ENCODE measurements around the gene GET4.

Gene GET4

DNA sequence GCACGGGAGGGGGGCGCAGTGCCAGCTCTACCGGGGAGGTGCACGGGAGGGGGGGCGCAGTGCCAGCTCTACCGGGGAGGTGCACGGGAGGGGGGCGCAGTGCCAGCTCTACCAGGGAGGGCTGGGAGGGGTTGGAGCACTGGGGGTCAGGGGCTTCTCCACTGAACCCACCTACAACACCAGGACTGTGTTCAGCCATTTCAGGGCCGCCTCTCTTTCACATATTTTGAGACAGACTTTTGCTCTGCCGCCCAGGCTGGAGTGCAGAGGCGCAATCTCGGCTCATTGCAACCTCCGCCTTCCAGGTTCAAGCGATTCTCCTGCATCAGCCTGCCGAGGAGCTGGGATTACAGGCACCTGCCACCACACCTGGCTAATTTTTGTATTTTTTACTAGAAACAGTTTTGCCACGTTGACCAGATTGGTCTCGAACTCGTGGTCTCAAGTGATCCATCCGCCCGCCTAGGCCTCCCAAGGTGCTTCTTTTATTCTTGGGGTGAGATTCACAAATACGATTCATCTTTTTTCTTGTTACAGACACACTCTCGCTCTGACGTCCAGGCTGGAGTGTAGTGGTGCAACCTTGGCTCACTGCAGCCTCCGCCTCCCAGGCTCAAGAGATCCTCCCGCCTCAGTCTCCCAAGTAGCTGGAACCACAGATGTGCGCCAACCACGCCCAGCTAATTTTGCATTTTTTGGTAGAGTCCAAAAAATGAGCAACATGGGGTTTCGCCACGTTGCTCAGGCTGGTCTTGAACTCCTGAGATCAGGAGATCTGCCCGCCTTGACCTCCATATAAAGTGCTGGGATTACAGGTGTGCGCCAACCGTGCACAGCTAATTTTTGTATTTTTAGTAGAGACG lies 41.1 kb downstream of the GET4 start:
- CTCF ChIA-PET, result no interaction called here
- no peak for TF ChIP-seq ZNF384 (IDR thresholded peaks at IDR 0.05)
- TF ChIP-seq FOXA1 (IDR thresholded peaks at IDR 0.05), result no peak
- no peak for TF ChIP-seq CTBP1 (IDR thresholded peaks at IDR 0.05; ENCODE audit: borderline replicate concordance)
- TF ChIP-seq SP1 (IDR thresholded peaks at IDR 0.05), result no peak
- TF ChIP-seq ARNT (IDR thresholded peaks at IDR 0.05), result no peak
- no peak for TF ChIP-seq LEF1 (IDR thresholded peaks at IDR 0.05; ENCODE audit: borderline replicate concordance)
- TF ChIP-seq BHLHE40 (IDR thresholded peaks at IDR 0.05; ENCODE audit: borderline replicate concordance), result no peak
- no peak for TF ChIP-seq SUZ12 (IDR thresholded peaks at IDR 0.05)
- no peak for TF ChIP-seq FOXM1 (IDR thresholded peaks at IDR 0.05; ENCODE audit: borderline replicate concordance)
- no peak for TF ChIP-seq HDGF (IDR thresholded peaks at IDR 0.05; ENCODE audit: borderline replicate concordance)
- no peak for TF ChIP-seq TARDBP (IDR thresholded peaks at IDR 0.05)
- no peak for TF ChIP-seq ELF4 (IDR thresholded peaks at IDR 0.05)
- no peak for TF ChIP-seq NFRKB (IDR thresholded peaks at IDR 0.05)
- TF ChIP-seq FOXK2 (IDR thresholded peaks at IDR 0.05), result no peak
- no peak for DNase-seq (ENCODE audit: extremely low spot score)
- POLR2A ChIA-PET, result no interaction called here

DNA sequence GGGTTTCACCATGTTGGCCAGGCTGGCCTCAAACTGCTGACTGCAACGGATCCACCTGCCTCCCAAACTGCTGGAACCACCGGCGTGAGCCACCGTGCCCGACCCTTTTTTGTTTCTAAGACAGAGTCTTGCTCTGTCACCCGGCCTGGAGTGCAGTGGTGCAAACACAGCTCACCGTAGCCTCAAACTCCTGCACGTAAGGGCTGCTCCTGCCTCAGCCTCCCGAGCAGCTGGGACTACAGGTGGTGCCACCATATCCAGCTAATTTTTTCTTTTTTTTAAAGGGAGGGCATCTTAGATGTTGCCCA lies 41.7 kb downstream of the GET4 start:
- ChIA-PET POLR2A (no interaction called here), CTCF (no interaction called here)
- DNase-seq (ENCODE audit: extremely low spot score), result no peak
- TF ChIP-seq BHLHE40 (IDR thresholded peaks at IDR 0.05; ENCODE audit: borderline replicate concordance) (no peak), SP1 (IDR thresholded peaks at IDR 0.05) (no peak), ELF4 (IDR thresholded peaks at IDR 0.05) (no peak), CTBP1 (IDR thresholded peaks at IDR 0.05; ENCODE audit: borderline replicate concordance) (no peak), FOXM1 (IDR thresholded peaks at IDR 0.05; ENCODE audit: borderline replicate concordance) (no peak), ZNF384 (IDR thresholded peaks at IDR 0.05) (no peak), TARDBP (IDR thresholded peaks at IDR 0.05) (no peak), LEF1 (IDR thresholded peaks at IDR 0.05; ENCODE audit: borderline replicate concordance) (no peak), NFRKB (IDR thresholded peaks at IDR 0.05) (no peak), HDGF (IDR thresholded peaks at IDR 0.05; ENCODE audit: borderline replicate concordance) (no peak), L3MBTL2 (conservative IDR thresholded peaks at IDR 0.05) (no peak), ARNT (IDR thresholded peaks at IDR 0.05) (no peak)
- TF ChIP-seq, protein P1, sequence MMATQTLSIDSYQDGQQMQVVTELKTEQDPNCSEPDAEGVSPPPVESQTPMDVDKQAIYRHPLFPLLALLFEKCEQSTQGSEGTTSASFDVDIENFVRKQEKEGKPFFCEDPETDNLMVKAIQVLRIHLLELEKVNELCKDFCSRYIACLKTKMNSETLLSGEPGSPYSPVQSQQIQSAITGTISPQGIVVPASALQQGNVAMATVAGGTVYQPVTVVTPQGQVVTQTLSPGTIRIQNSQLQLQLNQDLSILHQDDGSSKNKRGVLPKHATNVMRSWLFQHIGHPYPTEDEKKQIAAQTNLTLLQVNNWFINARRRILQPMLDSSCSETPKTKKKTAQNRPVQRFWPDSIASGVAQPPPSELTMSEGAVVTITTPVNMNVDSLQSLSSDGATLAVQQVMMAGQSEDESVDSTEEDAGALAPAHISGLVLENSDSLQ (IDR thresholded peaks at IDR 0.05), result no peak

DNA sequence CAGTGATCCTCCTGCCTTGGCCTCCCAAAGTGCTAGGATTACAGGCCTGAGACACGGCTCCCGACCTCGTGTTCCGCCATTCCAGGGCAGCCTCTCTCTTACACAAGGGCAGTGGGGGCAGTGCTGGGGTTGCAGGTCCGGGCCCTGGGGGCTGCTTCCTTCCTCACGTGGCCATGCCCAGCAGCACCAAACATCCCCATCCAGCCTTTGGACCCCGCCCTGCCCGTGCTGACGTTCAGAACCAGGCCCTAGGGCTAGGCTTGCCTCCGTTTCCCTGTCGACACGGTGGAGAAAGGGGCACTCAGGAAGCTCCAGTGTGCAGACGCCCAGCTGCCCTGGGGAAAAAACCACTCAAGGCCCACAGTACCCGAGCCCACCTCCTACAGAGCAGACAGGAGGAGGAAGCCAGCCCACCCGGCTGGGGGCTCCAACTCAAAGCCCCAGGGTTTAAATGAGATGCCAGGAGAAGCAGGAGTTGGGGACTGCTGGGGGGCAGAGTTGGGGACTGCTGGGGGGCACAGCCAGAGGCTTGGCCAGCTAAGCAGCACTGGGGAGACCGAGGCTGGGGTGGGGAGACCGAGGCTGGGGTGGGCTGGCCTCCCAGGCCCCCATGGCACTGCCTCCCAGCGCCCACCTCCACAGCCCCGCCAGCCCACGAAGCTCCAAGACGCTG lies 42.2 kb downstream of the GET4 start:
- DNase-seq (ENCODE audit: extremely low spot score), result no peak
- CTCF ChIA-PET, result no interaction called here
- POLR2A ChIA-PET, result no interaction called here
- no peak for TF ChIP-seq SP1 (IDR thresholded peaks at IDR 0.05)
- TF ChIP-seq ZNF384 (IDR thresholded peaks at IDR 0.05), result no peak
- TF ChIP-seq, protein P1 (IDR thresholded peaks at IDR 0.05), result no peak
- TF ChIP-seq CTBP1 (IDR thresholded peaks at IDR 0.05; ENCODE audit: borderline replicate concordance), result no peak
- TF ChIP-seq FOXM1 (IDR thresholded peaks at IDR 0.05; ENCODE audit: borderline replicate concordance), result no peak
- no peak for TF ChIP-seq FOXK2 (IDR thresholded peaks at IDR 0.05)
- TF ChIP-seq SUZ12 (IDR thresholded peaks at IDR 0.05), result no peak
- no peak for TF ChIP-seq ARNT (IDR thresholded peaks at IDR 0.05)
- no peak for TF ChIP-seq BHLHE40 (IDR thresholded peaks at IDR 0.05; ENCODE audit: borderline replicate concordance)
- no peak for TF ChIP-seq LEF1 (IDR thresholded peaks at IDR 0.05; ENCODE audit: borderline replicate concordance)
- no peak for TF ChIP-seq HDGF (IDR thresholded peaks at IDR 0.05; ENCODE audit: borderline replicate concordance)
- no peak for TF ChIP-seq FOXA1 (IDR thresholded peaks at IDR 0.05)
- TF ChIP-seq ELF4 (IDR thresholded peaks at IDR 0.05), result no peak
- no peak for TF ChIP-seq NFRKB (IDR thresholded peaks at IDR 0.05)
- TF ChIP-seq TARDBP (IDR thresholded peaks at IDR 0.05), result no peak

DNA sequence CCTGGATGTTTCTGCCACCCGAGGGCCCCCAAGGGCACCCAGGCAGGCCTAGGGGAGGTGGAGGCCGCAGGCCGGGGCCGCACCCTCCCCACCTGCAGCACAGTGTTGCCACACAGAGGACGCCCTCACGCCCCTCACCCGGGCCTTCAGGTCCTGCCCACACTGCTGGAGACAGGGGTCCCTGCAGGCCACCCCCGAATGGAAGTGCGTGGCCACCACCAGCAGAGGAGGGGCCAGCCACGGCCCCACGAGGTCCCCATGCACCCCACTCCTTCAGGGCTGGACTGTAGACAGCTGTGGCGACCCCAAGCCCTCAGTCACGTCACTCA lies 42.7 kb downstream of the GET4 start:
- TF ChIP-seq SUZ12 (IDR thresholded peaks at IDR 0.05) (no peak), ELF4 (IDR thresholded peaks at IDR 0.05) (no peak)
- TF ChIP-seq, protein P1 (IDR thresholded peaks at IDR 0.05), result no peak
- CTCF ChIA-PET, result no interaction called here
- no peak for DNase-seq (ENCODE audit: extremely low spot score)
- POLR2A ChIA-PET, result no interaction called here

DNA sequence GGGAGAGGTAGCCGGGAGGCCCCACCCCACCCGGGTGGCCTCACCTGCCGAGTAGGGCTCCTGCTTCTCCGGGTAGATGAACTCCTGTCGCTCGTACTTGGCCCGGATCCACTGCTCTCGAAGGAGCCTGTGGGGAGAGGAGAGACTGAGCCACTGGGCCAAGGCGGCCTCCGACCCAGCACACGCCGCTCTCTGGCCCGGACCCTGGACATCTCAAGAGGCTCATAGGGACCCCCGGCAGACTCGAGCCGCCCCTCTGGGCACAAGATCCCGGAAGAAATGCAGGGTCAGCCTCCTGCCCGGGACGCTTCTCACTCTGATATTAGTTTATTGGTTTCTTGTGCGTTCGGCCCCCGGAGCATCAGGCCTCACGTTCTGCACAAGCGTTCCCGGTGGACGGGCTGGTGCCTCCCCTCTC lies 43.6 kb downstream of the GET4 start:
- ChIA-PET CTCF (no interaction called here), POLR2A (no interaction called here)
- no peak for TF ChIP-seq TARDBP (IDR thresholded peaks at IDR 0.05)
- TF ChIP-seq ELF4 (IDR thresholded peaks at IDR 0.05), result no peak
- no peak for TF ChIP-seq SP1 (IDR thresholded peaks at IDR 0.05)
- TF ChIP-seq, protein P1 (IDR thresholded peaks at IDR 0.05), result no peak
- TF ChIP-seq NFRKB (IDR thresholded peaks at IDR 0.05), result no peak
- TF ChIP-seq FOXK2 (IDR thresholded peaks at IDR 0.05), result no peak
- TF ChIP-seq FOXM1 (IDR thresholded peaks at IDR 0.05; ENCODE audit: borderline replicate concordance), result no peak
- no peak for TF ChIP-seq SUZ12 (IDR thresholded peaks at IDR 0.05)
- no peak for DNase-seq (ENCODE audit: extremely low spot score)

All from HEK293T (cell line).